Kidney epithelial cell (primary cell): ENCODE results near the gene RPP14. TPM values are rescaled to one million over a fixed set of nuclear protein-coding genes. Genes with fewer than 3 reads are reported as not detected.

Source experiments
- DNase-seq: peaks from one replicate; pipeline ENCODE4 v3.0.0-alpha.2; 2010; ENCODE audit warnings: low read depth
- H3K27me3 ChIP-seq: 2 replicates; pipeline ENCODE4 v1.6.0; 2011; ENCODE audit warnings: low read length; ENCODE audit not compliant: control insufficient read depth, insufficient read depth
- H3K36me3 ChIP-seq: 2 replicates; pipeline ENCODE4 v1.5.1; 2011; ENCODE audit warnings: low read length; ENCODE audit not compliant: control insufficient read depth, insufficient read depth
- H3K4me3 ChIP-seq: 2 replicates; pipeline ENCODE4 v1.5.1; 2011; ENCODE audit warnings: low read depth, mild to moderate bottlenecking, control low read depth, low read length
- CTCF ChIP-seq: IDR thresholded peaks from 2 replicates; pipeline ENCODE4 v1.5.1; 2011; ENCODE audit warnings: mild to moderate bottlenecking, moderate library complexity, low read length, control low read depth, inconsistent platforms; ENCODE audit not compliant: insufficient read depth, poor library complexity, severe bottlenecking
- total RNA-seq: library from RNA; depleted of rRNA; stranded (reverse); fragments of >200 nt; gene quantifications from 2 replicates; pipeline ENCODE4 v1.2.3, GENCODE V29; 2015

Gene RPP14
- total RNA-seq, 1 donor from 2014 or later = 15.1 TPM

- Histone ChIP-seq H3K27me3 (no peaks in the 10 kb centered on the region), H3K4me3 (no peak overlapping the region), H3K36me3 (no peaks in the 10 kb centered on the region)
- no peak for DNase-seq
- TF ChIP-seq CTCF = no peak
Observed at GRCh38 chr3:58341376-58341775, 35.3 kb downstream of the RPP14 start.

- no peak for TF ChIP-seq CTCF
- Histone ChIP-seq H3K36me3 (no peaks in the 10 kb centered on the region), H3K27me3 (no peaks in the 10 kb centered on the region), H3K4me3 (no peak overlapping the region)
- no peak for DNase-seq
Observed at GRCh38 chr3:58342676-58343075, 36.6 kb downstream of the RPP14 start.

GRCh38 chr3:58345457-58345856 lies 39.4 kb downstream of the RPP14 start:
- no peak overlapping the region for H3K4me3 ChIP-seq
- TF ChIP-seq CTCF = no peak
- no peaks in the 10 kb centered on the region for H3K36me3 ChIP-seq
- H3K27me3 ChIP-seq = no peaks in the 10 kb centered on the region
- no peak for DNase-seq

- H3K27me3 ChIP-seq = no peaks in the 10 kb centered on the region
- H3K4me3 ChIP-seq = no peak overlapping the region
- H3K36me3 ChIP-seq = no peaks in the 10 kb centered on the region
- no peak for DNase-seq
- no peak for TF ChIP-seq CTCF
Observed at GRCh38 chr3:58346368-58346767, 40.3 kb downstream of the RPP14 start.

GRCh38 chr3:58347984-58348383 lies 41.9 kb downstream of the RPP14 start:
- TF ChIP-seq CTCF = no peak
- Histone ChIP-seq H3K4me3 (no peak overlapping the region), H3K36me3 (no peaks in the 10 kb centered on the region), H3K27me3 (no peaks in the 10 kb centered on the region)
- DNase-seq = no peak

- TF ChIP-seq CTCF = no peak
- H3K27me3 ChIP-seq = no peaks in the 10 kb centered on the region
- no peaks in the 10 kb centered on the region for H3K36me3 ChIP-seq
- DNase-seq = no peak
- H3K4me3 ChIP-seq = no peak overlapping the region
Observed at GRCh38 chr3:58349792-58350626, 44.0 kb downstream of the RPP14 start.
